SK-N-SH treated with all-trans-retinoic acid at 6 μM for 48 hours (cell line): ENCODE data around the gene PFKL.

Source experiments
- ATAC-seq: fragments of 200-7000 bp; cut with Tn5 transposase; 3 replicates; pipeline ENCODE4 v1.9.1; 2020; ENCODE audit warnings: mild to moderate bottlenecking, moderate library complexity
- ARNTL ChIP-seq: fragments of 450-650 bp; formaldehyde crosslinking; IDR thresholded peaks from 2 replicates; pipeline ENCODE4 v1.5.0; 2020; ENCODE audit warnings: low read depth, mild to moderate bottlenecking, moderate library complexity, borderline replicate concordance
- BACH2 ChIP-seq: fragments of 250-450 bp; sonication (Bioruptor Pico); IDR thresholded peaks from 2 replicates; pipeline ENCODE4 v1.9.0; 2021; ENCODE audit warnings: mild to moderate bottlenecking, borderline replicate concordance
- CREB5 ChIP-seq: fragments of 250-450 bp; sonication (Bioruptor Pico); IDR thresholded peaks from 2 replicates; pipeline ENCODE4 v1.5.1; 2020; ENCODE audit warnings: low read depth, mild to moderate bottlenecking, moderate library complexity
- CSDC2 ChIP-seq: fragments of 250-450 bp; sonication (Bioruptor Pico); IDR thresholded peaks from 2 replicates; pipeline ENCODE4 v1.5.0; 2020; ENCODE audit warnings: mild to moderate bottlenecking, moderate library complexity
- GLIS3 ChIP-seq: fragments of 250-450 bp; sonication (Bioruptor Pico); IDR thresholded peaks from 2 replicates; pipeline ENCODE4 v1.5.0; 2020; ENCODE audit warnings: mild to moderate bottlenecking, moderate library complexity
- ISL1 ChIP-seq: fragments of 250-450 bp; sonication (Bioruptor Pico); IDR thresholded peaks from 2 replicates; pipeline ENCODE4 v2.1.2; 2022; ENCODE audit warnings: mild to moderate bottlenecking, moderate library complexity
- OSR1 ChIP-seq: fragments of 250-450 bp; sonication (Bioruptor Pico); IDR thresholded peaks from 2 replicates; pipeline ENCODE4 v1.8.0; 2022; ENCODE audit warnings: moderate library complexity, mild to moderate bottlenecking, inconsistent platforms
- POU6F1 ChIP-seq: fragments of 250-450 bp; sonication (Bioruptor Pico); IDR thresholded peaks from 2 replicates; pipeline ENCODE4 v1.8.0; 2021; ENCODE audit warnings: low read depth, mild to moderate bottlenecking, moderate library complexity, borderline replicate concordance
- PPARA ChIP-seq: fragments of 250-450 bp; sonication (Bioruptor Pico); IDR thresholded peaks from 2 replicates; pipeline ENCODE4 v1.5.0; 2020; ENCODE audit warnings: mild to moderate bottlenecking, borderline replicate concordance
- RARB ChIP-seq: fragments of 250-450 bp; sonication (Bioruptor Pico); IDR thresholded peaks from 2 replicates; pipeline ENCODE4 v1.8.0; 2021; ENCODE audit warnings: mild to moderate bottlenecking, moderate library complexity
- SNAI2 ChIP-seq: fragments of 250-450 bp; sonication (Bioruptor Pico); IDR thresholded peaks from 2 replicates; pipeline ENCODE4 v1.5.0; 2020; ENCODE audit warnings: mild to moderate bottlenecking, moderate library complexity
- TCF4 ChIP-seq: fragments of 250-450 bp; sonication (Bioruptor Pico); IDR thresholded peaks from 2 replicates; pipeline ENCODE4 v1.8.0; 2021; ENCODE audit warnings: mild to moderate bottlenecking, moderate library complexity, borderline replicate concordance
- TOX ChIP-seq: fragments of 250-450 bp; sonication (Bioruptor Pico); IDR thresholded peaks from 2 replicates; pipeline ENCODE4 v1.8.0; 2021; ENCODE audit warnings: mild to moderate bottlenecking, moderate library complexity, borderline replicate concordance
- ZC3H10 ChIP-seq: fragments of 250-450 bp; sonication (Bioruptor Pico); IDR thresholded peaks from 2 replicates; pipeline ENCODE4 v1.5.1; 2021; ENCODE audit warnings: mild to moderate bottlenecking, moderate library complexity
- ZFP3 ChIP-seq: fragments of 250-450 bp; sonication (Bioruptor Pico); IDR thresholded peaks from 2 replicates; pipeline ENCODE4 v1.5.0; 2020; ENCODE audit warnings: mild to moderate bottlenecking, moderate library complexity
- ZFP30 ChIP-seq: fragments of 450-650 bp; formaldehyde crosslinking; IDR thresholded peaks from 2 replicates; pipeline ENCODE4 v1.5.0; 2022; ENCODE audit warnings: mild to moderate bottlenecking, moderate library complexity
- ZNF565 ChIP-seq: fragments of 450-650 bp; formaldehyde crosslinking; conservative IDR thresholded peaks from 2 replicates; pipeline ENCODE4 v1.5.0; 2020; ENCODE audit warnings: low read depth, mild to moderate bottlenecking, moderate library complexity
- ZNF8 ChIP-seq: fragments of 450-650 bp; formaldehyde crosslinking; IDR thresholded peaks from 2 replicates; pipeline ENCODE4 v1.5.0; 2020; ENCODE audit warnings: mild to moderate bottlenecking, moderate library complexity
- TF ChIP-seq, protein P1 (sequence below): fragments of 250-450 bp; sonication (Bioruptor Pico); IDR thresholded peaks from 2 replicates; pipeline ENCODE4 v1.5.1; 2021; ENCODE audit warnings: mild to moderate bottlenecking, moderate library complexity
- TF ChIP-seq, protein P2 (sequence below): fragments of 250-450 bp; sonication (Bioruptor Pico); IDR thresholded peaks from 2 replicates; pipeline ENCODE4 v1.8.0; 2020; ENCODE audit warnings: mild to moderate bottlenecking, moderate library complexity, borderline replicate concordance
- TF ChIP-seq, protein P3 (sequence below): fragments of 250-450 bp; sonication (Bioruptor Pico); IDR thresholded peaks from 2 replicates; pipeline ENCODE4 v1.5.0; 2020; ENCODE audit warnings: mild to moderate bottlenecking, moderate library complexity

The PFKL gene

DNA sequence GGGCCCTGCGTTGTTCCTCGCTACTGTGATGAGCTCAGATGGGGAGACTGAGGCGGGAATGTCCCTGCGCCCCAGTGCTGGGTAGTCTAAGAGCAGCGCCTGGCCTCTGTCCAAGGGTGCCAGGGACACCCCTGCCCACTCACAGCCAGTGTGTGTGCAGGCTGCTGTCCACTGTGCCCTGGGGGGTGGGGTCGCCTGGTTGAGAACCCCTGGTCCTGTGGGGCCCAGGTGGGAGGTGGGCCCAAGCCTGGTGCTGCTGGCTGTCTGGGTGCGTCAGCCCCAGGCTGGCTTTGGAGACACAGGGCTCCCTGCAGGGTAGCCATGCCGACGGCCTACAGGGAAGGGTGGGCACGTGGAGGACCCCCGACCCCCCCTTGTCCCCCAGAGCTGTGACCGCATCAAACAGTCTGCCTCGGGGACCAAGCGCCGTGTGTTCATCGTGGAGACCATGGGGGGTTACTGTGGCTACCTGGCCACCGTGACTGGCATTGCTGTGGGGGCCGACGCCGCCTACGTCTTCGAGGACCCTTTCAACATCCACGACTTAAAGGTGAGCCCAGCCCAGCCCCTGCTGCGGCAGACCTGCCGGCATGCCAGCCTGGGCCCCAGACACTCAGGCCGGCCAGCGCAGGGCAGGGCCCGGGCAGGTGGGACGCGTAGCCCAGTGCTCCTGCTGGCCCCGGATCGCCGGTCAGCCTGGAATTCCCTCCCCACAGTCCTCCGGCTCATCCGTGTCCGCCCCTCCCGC is 24.4 kb downstream of the PFKL start:
- no peak for ATAC-seq
- TF ChIP-seq TOX (no peak), ARNTL (CRISPR knock-in tag) (no peak), CREB5 (CRISPR knock-in tag) (no peak), ZNF565 (CRISPR knock-in tag) (no peak), POU6F1 (CRISPR knock-in tag) (no peak), ISL1 (CRISPR knock-in tag) (no peak), RARB (CRISPR knock-in tag) (no peak), GLIS3 (CRISPR knock-in tag) (no peak), TCF4 (CRISPR knock-in tag) (no peak), ZNF8 (CRISPR knock-in tag) (no peak), BACH2 (no peak), ZFP30 (no peak), ZFP3 (CRISPR knock-in tag) (no peak), SNAI2 (CRISPR knock-in tag) (no peak), PPARA (CRISPR knock-in tag) (no peak), ZC3H10 (no peak), OSR1 (CRISPR knock-in tag) (no peak)
- TF ChIP-seq, protein P1, sequence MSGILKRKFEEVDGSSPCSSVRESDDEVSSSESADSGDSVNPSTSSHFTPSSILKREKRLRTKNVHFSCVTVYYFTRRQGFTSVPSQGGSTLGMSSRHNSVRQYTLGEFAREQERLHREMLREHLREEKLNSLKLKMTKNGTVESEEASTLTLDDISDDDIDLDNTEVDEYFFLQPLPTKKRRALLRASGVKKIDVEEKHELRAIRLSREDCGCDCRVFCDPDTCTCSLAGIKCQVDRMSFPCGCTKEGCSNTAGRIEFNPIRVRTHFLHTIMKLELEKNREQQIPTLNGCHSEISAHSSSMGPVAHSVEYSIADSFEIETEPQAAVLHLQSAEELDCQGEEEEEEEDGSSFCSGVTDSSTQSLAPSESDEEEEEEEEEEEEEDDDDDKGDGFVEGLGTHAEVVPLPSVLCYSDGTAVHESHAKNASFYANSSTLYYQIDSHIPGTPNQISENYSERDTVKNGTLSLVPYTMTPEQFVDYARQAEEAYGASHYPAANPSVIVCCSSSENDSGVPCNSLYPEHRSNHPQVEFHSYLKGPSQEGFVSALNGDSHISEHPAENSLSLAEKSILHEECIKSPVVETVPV (CRISPR knock-in tag) = no peak
- TF ChIP-seq, protein P2, sequence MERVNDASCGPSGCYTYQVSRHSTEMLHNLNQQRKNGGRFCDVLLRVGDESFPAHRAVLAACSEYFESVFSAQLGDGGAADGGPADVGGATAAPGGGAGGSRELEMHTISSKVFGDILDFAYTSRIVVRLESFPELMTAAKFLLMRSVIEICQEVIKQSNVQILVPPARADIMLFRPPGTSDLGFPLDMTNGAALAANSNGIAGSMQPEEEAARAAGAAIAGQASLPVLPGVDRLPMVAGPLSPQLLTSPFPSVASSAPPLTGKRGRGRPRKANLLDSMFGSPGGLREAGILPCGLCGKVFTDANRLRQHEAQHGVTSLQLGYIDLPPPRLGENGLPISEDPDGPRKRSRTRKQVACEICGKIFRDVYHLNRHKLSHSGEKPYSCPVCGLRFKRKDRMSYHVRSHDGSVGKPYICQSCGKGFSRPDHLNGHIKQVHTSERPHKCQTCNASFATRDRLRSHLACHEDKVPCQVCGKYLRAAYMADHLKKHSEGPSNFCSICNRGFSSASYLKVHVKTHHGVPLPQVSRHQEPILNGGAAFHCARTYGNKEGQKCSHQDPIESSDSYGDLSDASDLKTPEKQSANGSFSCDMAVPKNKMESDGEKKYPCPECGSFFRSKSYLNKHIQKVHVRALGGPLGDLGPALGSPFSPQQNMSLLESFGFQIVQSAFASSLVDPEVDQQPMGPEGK (CRISPR knock-in tag) = no peak
- TF ChIP-seq, protein P3, sequence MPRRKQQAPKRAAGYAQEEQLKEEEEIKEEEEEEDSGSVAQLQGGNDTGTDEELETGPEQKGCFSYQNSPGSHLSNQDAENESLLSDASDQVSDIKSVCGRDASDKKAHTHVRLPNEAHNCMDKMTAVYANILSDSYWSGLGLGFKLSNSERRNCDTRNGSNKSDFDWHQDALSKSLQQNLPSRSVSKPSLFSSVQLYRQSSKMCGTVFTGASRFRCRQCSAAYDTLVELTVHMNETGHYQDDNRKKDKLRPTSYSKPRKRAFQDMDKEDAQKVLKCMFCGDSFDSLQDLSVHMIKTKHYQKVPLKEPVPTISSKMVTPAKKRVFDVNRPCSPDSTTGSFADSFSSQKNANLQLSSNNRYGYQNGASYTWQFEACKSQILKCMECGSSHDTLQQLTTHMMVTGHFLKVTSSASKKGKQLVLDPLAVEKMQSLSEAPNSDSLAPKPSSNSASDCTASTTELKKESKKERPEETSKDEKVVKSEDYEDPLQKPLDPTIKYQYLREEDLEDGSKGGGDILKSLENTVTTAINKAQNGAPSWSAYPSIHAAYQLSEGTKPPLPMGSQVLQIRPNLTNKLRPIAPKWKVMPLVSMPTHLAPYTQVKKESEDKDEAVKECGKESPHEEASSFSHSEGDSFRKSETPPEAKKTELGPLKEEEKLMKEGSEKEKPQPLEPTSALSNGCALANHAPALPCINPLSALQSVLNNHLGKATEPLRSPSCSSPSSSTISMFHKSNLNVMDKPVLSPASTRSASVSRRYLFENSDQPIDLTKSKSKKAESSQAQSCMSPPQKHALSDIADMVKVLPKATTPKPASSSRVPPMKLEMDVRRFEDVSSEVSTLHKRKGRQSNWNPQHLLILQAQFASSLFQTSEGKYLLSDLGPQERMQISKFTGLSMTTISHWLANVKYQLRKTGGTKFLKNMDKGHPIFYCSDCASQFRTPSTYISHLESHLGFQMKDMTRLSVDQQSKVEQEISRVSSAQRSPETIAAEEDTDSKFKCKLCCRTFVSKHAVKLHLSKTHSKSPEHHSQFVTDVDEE = no peak
- TF ChIP-seq, all 23 proteins: peak for 0

- TF ChIP-seq GLIS3 (CRISPR knock-in tag) = no peak
- no peak for TF ChIP-seq ISL1 (CRISPR knock-in tag)
- TF ChIP-seq CREB5 (CRISPR knock-in tag) = no peak
- TF ChIP-seq ZNF565 (CRISPR knock-in tag) = no peak
- TF ChIP-seq RARB (CRISPR knock-in tag) = no peak
- TF ChIP-seq BACH2 = no peak
- no peak for TF ChIP-seq TCF4 (CRISPR knock-in tag)
- no peak for TF ChIP-seq OSR1 (CRISPR knock-in tag)
- no peak for TF ChIP-seq CSDC2 (CRISPR knock-in tag)
These were observed 24.9 kb downstream of the PFKL start for GRCh38 chr21:44324854-44325107.

More at GRCh38 chr21:44324854-44325107, 24.9 kb downstream of the PFKL start:
- no peak for ATAC-seq
